Suprapubic skin (tissue), 4 donors: ENCODE results near the gene TBC1D4. TPM values are rescaled to one million over a fixed set of nuclear protein-coding genes. Genes with fewer than 3 reads are reported as not detected.

Experiments used
- DNase-seq, 2 donors: peaks; one replicate each; pipeline ENCODE4 v3.0.0-alpha.2; 2019; ENCODE audit warnings: low spot score in 2 of 2
- H3K27ac ChIP-seq: fragments of 200-600 bp; sonication (generic); one replicate; pipeline ENCODE4 v1.5.1; 2019
- H3K27me3 ChIP-seq: fragments of 200-600 bp; sonication (generic); one replicate; pipeline ENCODE4 v1.5.1; 2019
- H3K36me3 ChIP-seq: fragments of 200-600 bp; sonication (generic); one replicate; pipeline ENCODE4 v1.5.1; 2019
- H3K4me1 ChIP-seq: fragments of 200-600 bp; sonication (generic); one replicate; pipeline ENCODE4 v1.5.1; 2019
- H3K4me3 ChIP-seq: fragments of 200-600 bp; sonication (generic); one replicate; pipeline ENCODE4 v1.5.1; 2019; ENCODE audit warnings: mild to moderate bottlenecking
- H3K9me3 ChIP-seq: fragments of 200-600 bp; sonication (generic); one replicate; pipeline ENCODE4 v1.5.1; 2019
- CTCF ChIP-seq, 2 donors: fragments of 200-600 bp in 1 of 2; fragments of 450-650 bp in 1 of 2; sonication (generic) in 1 of 2; IDR thresholded peaks; one replicate each; pipeline ENCODE4 v1.5.1; 2016 to 2019; ENCODE audit warnings: antibody characterized with exemption in 2 of 2, mild to moderate bottlenecking in 1 of 2, moderate library complexity in 1 of 2
- EP300 ChIP-seq: sonication (generic); formaldehyde crosslinking; IDR thresholded peaks from one replicate; pipeline ENCODE4 v1.6.1; 2017; ENCODE audit warnings: antibody characterized with exemption
- POLR2A ChIP-seq, 2 donors: fragments of 450-650 bp; IDR thresholded peaks; one replicate each; pipeline ENCODE4 v1.6.1; 2017; ENCODE audit warnings: antibody characterized with exemption in 2 of 2, mild to moderate bottlenecking in 2 of 2, moderate library complexity in 2 of 2
- POLR2AphosphoS5 ChIP-seq, 3 donors: sonication (generic); formaldehyde crosslinking; IDR thresholded peaks; one replicate each; pipeline ENCODE4 v1.6.1; 2017; ENCODE audit warnings: antibody characterized with exemption in 3 of 3
- WGBS: methylation state at CpG from one replicate; pipeline ENCODE4 v1.1.5; 2018; 5-methylcytosine and 5-hydroxymethylcytosine counted together
- total RNA-seq, 4 donors: library from RNA; depleted of rRNA; stranded (reverse); fragments of >200 nt; gene quantifications; one replicate each; pipeline ENCODE4 v1.1.0, GENCODE V29; 2016

TBC1D4 gene
- total RNA-seq, 4 donors from 2014 or later = 54.3 to 110 (median 72.7) TPM

- Histone ChIP-seq H3K4me1 (peaks cover 41% of the 10 kb centered on the region), H3K27ac (no peak overlapping the region), H3K4me3 (peak overlapping the region; percentile 81), H3K36me3 (no peaks in the 10 kb centered on the region), H3K27me3 (no peaks in the 10 kb centered on the region), H3K9me3 (no peaks in the 10 kb centered on the region)
- no peak for DNase-seq
- 54% methylated on average over 5 of the region's 5 CpGs for WGBS
- TF ChIP-seq POLR2AphosphoS5 (IDR thresholded peaks at IDR 0.05) (no peak), CTCF (IDR thresholded peaks at IDR 0.05) (no peak), EP300 (no peak), POLR2A (IDR thresholded peaks at IDR 0.05) (no peak)
Measured at GRCh38 chr13:75479102-75479740, 2.7 kb downstream of the TBC1D4 start.

- Histone ChIP-seq H3K4me3 (no peak overlapping the region), H3K36me3 (no peaks in the 10 kb centered on the region), H3K4me1 (peaks cover 46% of the 10 kb centered on the region), H3K27ac (no peak overlapping the region), H3K27me3 (no peaks in the 10 kb centered on the region), H3K9me3 (no peaks in the 10 kb centered on the region)
- TF ChIP-seq POLR2A (IDR thresholded peaks at IDR 0.05) (no peak), POLR2AphosphoS5 (IDR thresholded peaks at IDR 0.05) (no peak), EP300 (no peak), CTCF (IDR thresholded peaks at IDR 0.05) (no peak)
- 90% methylated on average over 4 of the region's 4 CpGs for WGBS
- DNase-seq = no peak
Measured at GRCh38 chr13:75478659-75479058, 3.3 kb downstream of the TBC1D4 start.

GRCh38 chr13:75474956-75475355, 7.0 kb downstream of the TBC1D4 start:
- Histone ChIP-seq H3K9me3 (no peaks in the 10 kb centered on the region), H3K4me3 (no peak overlapping the region), H3K36me3 (no peaks in the 10 kb centered on the region), H3K27ac (no peak overlapping the region), H3K27me3 (no peaks in the 10 kb centered on the region), H3K4me1 (peaks cover 38% of the 10 kb centered on the region)
- TF ChIP-seq POLR2A (IDR thresholded peaks at IDR 0.05) (no peak), CTCF (IDR thresholded peaks at IDR 0.05) (no peak), EP300 (no peak), POLR2AphosphoS5 (IDR thresholded peaks at IDR 0.05) (no peak)
- WGBS = 64% methylated on average over 2 of the region's 2 CpGs
- no peak for DNase-seq

- no peak overlapping the region for H3K4me3 ChIP-seq
- no peaks in the 10 kb centered on the region for H3K36me3 ChIP-seq
- no peaks in the 10 kb centered on the region for H3K9me3 ChIP-seq
- no peaks in the 10 kb centered on the region for H3K27me3 ChIP-seq
- no peak for DNase-seq
- peaks cover 32% of the 10 kb centered on the region for H3K4me1 ChIP-seq
- TF ChIP-seq EP300 (no peak), CTCF (IDR thresholded peaks at IDR 0.05) (no peak), POLR2AphosphoS5 (IDR thresholded peaks at IDR 0.05) (no peak), POLR2A (IDR thresholded peaks at IDR 0.05) (no peak)
- WGBS = 14% methylated on average over 1 of the region's 1 CpG
- no peak overlapping the region for H3K27ac ChIP-seq
Measured at GRCh38 chr13:75473468-75473867, 8.5 kb downstream of the TBC1D4 start.

GRCh38 chr13:75470676-75471075, 11.3 kb downstream of the TBC1D4 start:
- H3K4me1 ChIP-seq = peaks cover 34% of the 10 kb centered on the region
- H3K9me3 ChIP-seq = no peaks in the 10 kb centered on the region
- H3K27ac ChIP-seq = no peak overlapping the region
- H3K36me3 ChIP-seq = no peaks in the 10 kb centered on the region
- no peak overlapping the region for H3K4me3 ChIP-seq
- no peaks in the 10 kb centered on the region for H3K27me3 ChIP-seq
- TF ChIP-seq POLR2AphosphoS5 (IDR thresholded peaks at IDR 0.05) = no peak
- no peak for TF ChIP-seq EP300
- TF ChIP-seq CTCF (IDR thresholded peaks at IDR 0.05) = no peak
- no peak for TF ChIP-seq POLR2A (IDR thresholded peaks at IDR 0.05)
- DNase-seq = no peak
- WGBS = 97% methylated on average over 4 of the region's 4 CpGs
